Measurements from ENCODE around the gene STUB1. TPM values are rescaled to one million over a fixed set of nuclear protein-coding genes. Genes with fewer than 3 reads are reported as not detected.
A peak's percentile ranks its signal among the peaks of the same experiment; 100 is the strongest.

Gene STUB1
- total and polyA plus RNA-seq, 2 of the 8 experiments (the other 6 are each of a cell fraction or from before 2014, with no cell fraction given): 89.9 to 103 TPM

DNA sequence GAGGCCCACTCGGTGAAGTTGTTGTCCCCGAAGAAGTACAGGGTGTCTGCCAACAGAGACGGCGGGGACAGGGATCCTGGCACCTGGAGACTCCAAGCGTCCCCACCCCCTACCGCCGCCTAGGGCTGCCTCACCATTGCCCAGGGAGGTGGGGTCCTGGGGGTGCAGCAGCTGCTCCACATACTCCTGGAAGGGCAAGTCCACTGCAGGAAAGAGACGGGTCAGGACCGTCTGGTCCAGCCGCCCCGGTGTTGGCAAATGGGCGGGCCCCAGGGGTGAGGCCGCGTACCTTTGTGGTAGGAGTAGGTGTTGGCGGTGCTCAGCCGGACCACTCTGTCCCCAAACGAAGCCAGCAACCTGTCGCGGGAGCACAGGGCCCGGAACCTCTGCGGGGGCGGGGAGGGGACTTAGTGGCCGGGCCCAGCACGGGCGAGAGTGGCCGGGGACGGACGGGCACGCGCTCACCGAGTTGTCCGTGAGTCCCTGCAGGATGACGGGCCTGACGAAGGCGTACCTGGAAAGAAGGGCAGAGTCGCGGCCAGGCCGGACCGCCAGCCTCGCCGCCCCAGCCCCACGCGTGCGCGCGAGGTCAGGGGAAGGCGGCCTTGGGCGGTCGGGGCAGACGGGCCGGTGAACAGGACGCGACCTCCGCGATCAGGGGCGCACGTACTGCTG, 3.3 kb downstream of the STUB1 start:
- FAIRE-seq: no peak
- POLR2A ChIA-PET (ENCODE audit: partially characterized antibody): interaction anchor here (0.8 to 13.3 kb wide), 14 partner anchors 8 to 53 kb away, joined by 3 to 214 read pairs (median 5); partner anchors contain the start of genes ANTKMT, HAGHL, RHBDL1 and RHOT2
- H3K27ac ChIP-seq (ENCODE audit: low read depth, low read length): peak overlapping the region; percentile 73

More for the DNA sequence above, 3.3 kb downstream of the STUB1 start:
- 24% methylated on average over 46 of the region's 57 CpGs; no CpG with 5 or more reads in 1 of the 2 experiments for WGBS, 2 experiments (ENCODE audit: extremely low coverage in 1 of 2, insufficient coverage in 1 of 2, insufficient read length in 1 of 2, insufficient replicate concordance in 2 of 2, low coverage in 1 of 2, low lambda C conversion rate in 2 of 2, missing lambda C conversion rate in 1 of 2)
- Histone ChIP-seq H3K79me2 (ENCODE audit: control insufficient read depth in 1 of 2, insufficient read depth in 2 of 2, low read length in 2 of 2) (peaks cover 0 to 12% of the 10 kb centered on the region in 2 experiments; a peak in 1 of 4 replicates), H4K20me1 (replicated peaks in 1 of 2; ENCODE audit: control insufficient read depth in 1 of 2, insufficient read depth in 2 of 2, low read length in 2 of 2) (peaks cover 4 to 35% of the 10 kb centered on the region in 2 experiments), H3K4me2 (ENCODE audit: insufficient read depth in 1 of 2, low read depth in 2 of 2, low read length in 2 of 2) (peak overlapping the region; percentile 63 to 95), H3K4me1 (replicated peaks in 1 of 4; ENCODE audit: control insufficient read depth in 3 of 4, insufficient read depth in 4 of 4, low read length in 3 of 4) (peaks cover 0 to 17% (median 12%) of the 10 kb centered on the region in 4 experiments; a peak in 5 of 7 replicates), H3K27me3 (replicated peaks in 1 of 4; ENCODE audit: control insufficient read depth in 3 of 4, extremely low read depth in 1 of 4, insufficient read depth in 3 of 4, low read length in 3 of 4) (no peaks in the 10 kb centered on the region; a peak in 1 of 7 replicates), H4K5ac (ENCODE audit: insufficient read length, low read depth, low read length) (peak overlapping the region; percentile 60), H3K79me1 (ENCODE audit: low read depth, low read length) (peaks cover 6% of the 10 kb centered on the region; the same call in 1 of the 2 replicates), H2BK15ac (ENCODE audit: low read length) (no peak overlapping the region), H3K9me3 (ENCODE audit: insufficient read depth in 2 of 2, low read depth in 1 of 2, low read length in 1 of 2) (no peaks in the 10 kb centered on the region), H4K91ac (replicated peaks; ENCODE audit: insufficient read length, low read length) (peak overlapping the region; percentile 98), H2BK12ac (ENCODE audit: low read depth, low read length) (peak overlapping the region; percentile 80; the same call in 1 of the 2 replicates), H3K18ac (ENCODE audit: extremely low read depth, low read length) (peak overlapping the region; percentile 78), H3K9ac (replicated peaks in 1 of 4; ENCODE audit: extremely low read depth in 1 of 4, low read depth in 3 of 4, low read length in 3 of 4) (peak overlapping the region; percentile 62 to 94 (median 76)), H4K8ac (ENCODE audit: extremely low read depth, insufficient read depth, low read length) (peak overlapping the region; percentile 80), H2BK5ac (ENCODE audit: low read depth, low read length) (peak overlapping the region; percentile 87; the same call in 1 of the 2 replicates), H3K4me3 (ENCODE audit: extremely low read depth in 1 of 4, insufficient read depth in 2 of 4, low read depth in 3 of 4, low read length in 4 of 4) (peak overlapping the region; percentile 62 to 81 (median 74)), H3K4ac (replicated peaks; ENCODE audit: insufficient read length, low read depth, low read length) (peak overlapping the region; percentile 91), H3K14ac (ENCODE audit: insufficient read length) (no peak overlapping the region), H2AFZ (ENCODE audit: low read length) (no peak overlapping the region), H3K23ac (ENCODE audit: insufficient read length) (no peak overlapping the region), H2BK20ac (ENCODE audit: low read length) (no peak overlapping the region), H2AK5ac (ENCODE audit: low read depth, low read length) (no peak overlapping the region), H3K36me3 (ENCODE audit: control insufficient read depth in 2 of 4, insufficient read depth in 4 of 4, low read length in 3 of 4) (peaks cover 4 to 28% (median 15%) of the 10 kb centered on the region in 4 experiments; a peak in 7 of 8 replicates), H2BK120ac (replicated peaks; ENCODE audit: low read depth, low read length) (no peak overlapping the region), H3K56ac (replicated peaks; ENCODE audit: insufficient read length, low read depth, low read length) (peak overlapping the region; percentile 16), H3K23me2 (ENCODE audit: low read depth, low read length) (peaks cover 13% of the 10 kb centered on the region; the same call in 1 of the 2 replicates)
- CTCF ChIA-PET (ENCODE audit: partially characterized antibody): interaction anchor here (1.2 kb wide), 2 partner anchors 16 to 35 kb away, joined by 4 to 5 read pairs; partner anchors contain the start of gene RHOT2
- peak in 1 of 2 experiments; percentile 60 for DNase-seq (ENCODE audit: low read depth in 1 of 2, low spot score in 2 of 2)
